Measurements from ENCODE around the gene KRT6C.
A peak's percentile ranks its signal among the peaks of the same experiment; 100 is the strongest.
"Not testable (repeated sequence)": the region's sequence is repeated elsewhere in the genome, so short reads cannot be mapped to it uniquely, and the experiment has no call there.

Gene KRT6C

DNA sequence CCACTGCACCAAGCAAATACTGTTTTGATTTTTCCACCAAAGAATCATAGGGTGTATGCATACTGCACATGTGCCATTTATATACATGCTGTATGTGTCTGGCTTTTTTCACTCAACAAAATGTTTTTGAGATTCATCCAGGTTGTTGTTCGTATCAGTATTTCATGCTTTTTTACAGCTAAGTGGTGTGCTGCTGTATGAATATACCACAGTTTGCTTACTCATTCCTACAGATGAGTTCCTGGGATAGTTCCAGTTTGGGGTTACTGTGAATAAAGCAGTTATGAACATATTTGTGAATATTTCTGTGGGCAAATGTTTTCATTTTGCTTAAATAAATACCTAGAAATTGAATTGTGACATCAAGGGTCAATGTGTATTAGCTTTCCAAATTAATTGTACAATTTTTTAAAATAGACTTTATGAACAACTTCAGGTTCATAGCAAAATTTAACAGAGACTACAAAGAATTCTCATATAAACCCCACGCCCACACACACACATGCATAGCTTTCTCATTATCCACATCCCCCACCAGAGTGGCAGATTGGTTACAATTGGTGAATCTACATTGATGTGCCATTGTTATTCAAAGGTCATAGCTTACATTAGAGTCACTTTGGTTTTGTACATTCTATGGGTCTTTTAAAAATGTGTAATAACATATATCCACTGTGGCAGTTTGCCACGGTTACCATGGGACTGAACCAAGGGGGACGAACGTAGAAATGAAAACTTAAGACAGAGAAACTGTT lies 26.4 kb upstream of the KRT6C start:
- no peak for DNase-seq

DNA sequence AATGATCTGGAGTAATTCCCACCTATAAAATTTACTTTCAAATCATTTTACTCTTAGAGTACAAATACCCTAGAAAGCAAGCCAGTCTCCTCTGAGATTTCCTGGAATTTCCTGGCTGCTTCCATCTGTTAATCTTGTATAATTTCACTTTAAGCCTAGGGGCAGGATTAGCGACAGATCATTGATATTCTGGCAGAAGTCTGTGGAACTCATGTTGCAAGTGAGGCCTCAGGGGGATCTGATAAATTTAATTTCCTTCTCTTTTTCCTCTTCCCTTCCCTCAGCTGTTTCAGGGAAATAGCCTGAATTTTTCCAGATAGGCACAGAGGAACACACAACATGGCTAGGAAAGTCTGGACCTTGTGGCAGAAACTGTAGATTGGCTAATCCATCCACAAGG lies 25.3 kb upstream of the KRT6C start:
- no peak for DNase-seq

DNA sequence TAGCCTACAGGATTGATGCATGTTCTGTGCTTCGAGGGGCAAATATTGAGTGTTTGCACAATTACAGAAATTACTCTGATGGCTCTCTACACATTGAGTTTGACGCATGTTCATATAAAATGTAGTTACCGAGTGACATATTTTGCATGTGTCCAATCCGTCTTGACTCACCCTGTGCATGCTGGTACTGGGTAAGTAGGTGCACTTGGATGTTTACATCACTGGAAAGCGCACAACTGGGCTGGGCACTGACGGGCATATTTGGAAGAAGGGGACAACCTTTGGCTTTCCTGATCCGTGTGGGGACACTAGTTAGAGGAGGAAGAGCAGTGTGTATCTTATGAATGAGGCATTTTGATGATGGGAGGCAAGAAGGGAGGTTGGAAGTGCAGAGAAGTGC lies 24.4 kb upstream of the KRT6C start:
- no peak for DNase-seq

DNA sequence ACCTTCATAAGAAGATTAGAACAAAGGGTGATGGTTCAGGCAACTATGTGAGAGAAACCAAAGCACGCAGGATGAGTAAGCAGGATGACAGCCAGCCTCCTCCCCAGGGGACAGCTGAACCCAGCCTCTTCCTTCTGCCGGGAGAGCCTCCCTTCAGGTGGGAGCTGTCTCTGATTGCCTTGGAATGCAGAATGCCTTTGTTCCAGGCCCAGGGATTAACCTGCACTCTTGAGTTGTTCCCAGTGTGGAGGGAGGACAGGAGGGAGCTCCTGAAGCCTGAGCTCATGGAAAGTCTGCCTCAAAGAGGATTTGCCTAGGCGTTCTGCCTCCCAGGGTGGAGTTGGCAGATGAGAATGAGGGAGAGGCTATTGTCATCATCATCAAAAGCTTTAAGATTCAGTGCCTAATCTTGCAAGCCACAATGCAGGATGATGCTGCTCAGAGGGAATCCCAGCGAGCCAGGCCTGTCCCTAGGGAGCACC lies 23.0 kb upstream of the KRT6C start:
- no peak for DNase-seq

- peak; percentile 47 for DNase-seq
These were observed 22.4 kb upstream of the KRT6C start for GRCh38 chr12:52496054-52496453.

GRCh38 chr12:52495389-52495788 lies 21.8 kb upstream of the KRT6C start:
- DNase-seq = peak; percentile 86

- DNase-seq = no peak
These were observed 20.9 kb upstream of the KRT6C start for GRCh38 chr12:52494518-52494917.

- DNase-seq = no peak
These were observed 20.5 kb upstream of the KRT6C start for GRCh38 chr12:52494100-52494499.

- DNase-seq = no peak
These were observed 19.6 kb upstream of the KRT6C start, which contains the start of gene KRT6A for GRCh38 chr12:52493172-52493571. TSS of gene KRT6A (minus strand) at chr12:52493257. CDS start at chr12:52493188, 69 bp downstream.

DNA sequence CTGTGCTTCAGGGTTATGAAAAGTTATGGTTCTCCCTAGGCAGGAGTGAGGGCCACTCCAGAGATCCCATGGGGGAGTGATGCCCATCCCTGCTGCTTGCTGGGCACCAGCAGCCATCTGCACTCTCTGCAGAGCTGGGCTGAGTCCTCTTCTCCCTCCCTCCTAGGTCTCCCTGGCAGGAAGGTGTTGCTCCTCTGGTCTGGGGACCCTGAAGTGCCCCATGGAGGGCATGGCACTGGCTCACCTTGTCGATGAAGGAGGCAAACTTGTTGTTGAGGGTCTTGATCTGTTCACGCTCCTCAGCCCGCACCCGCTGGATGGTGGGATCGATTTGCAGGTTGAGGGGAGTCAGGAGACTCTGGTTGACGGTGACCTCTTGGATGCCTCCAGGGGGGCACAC lies 18.8 kb upstream of the KRT6C start:
- DNase-seq = not testable (repeated sequence)

- not testable (repeated sequence) for DNase-seq
These were observed 17.9 kb upstream of the KRT6C start for GRCh38 chr12:52491495-52491894.

DNA sequence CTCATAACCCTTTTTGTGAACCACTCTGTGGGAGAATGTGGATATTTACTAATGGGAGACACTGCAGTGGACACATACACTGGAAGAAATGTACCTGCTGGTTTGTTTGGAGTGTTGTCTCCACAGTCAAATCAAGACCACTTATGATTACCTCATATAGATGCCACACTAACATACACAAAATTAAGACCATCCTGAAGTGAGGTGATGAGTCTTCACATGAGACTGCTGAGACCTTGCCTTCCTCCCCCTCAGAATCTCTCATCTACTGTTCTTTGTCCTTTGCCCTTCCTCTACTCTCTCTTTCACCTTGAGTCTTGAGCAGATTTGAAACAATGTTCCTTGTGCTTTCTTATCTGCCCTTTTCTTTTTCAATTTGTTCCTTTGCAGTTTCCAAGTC lies 15.1 kb upstream of the KRT6C start:
- DNase-seq = no peak

DNA sequence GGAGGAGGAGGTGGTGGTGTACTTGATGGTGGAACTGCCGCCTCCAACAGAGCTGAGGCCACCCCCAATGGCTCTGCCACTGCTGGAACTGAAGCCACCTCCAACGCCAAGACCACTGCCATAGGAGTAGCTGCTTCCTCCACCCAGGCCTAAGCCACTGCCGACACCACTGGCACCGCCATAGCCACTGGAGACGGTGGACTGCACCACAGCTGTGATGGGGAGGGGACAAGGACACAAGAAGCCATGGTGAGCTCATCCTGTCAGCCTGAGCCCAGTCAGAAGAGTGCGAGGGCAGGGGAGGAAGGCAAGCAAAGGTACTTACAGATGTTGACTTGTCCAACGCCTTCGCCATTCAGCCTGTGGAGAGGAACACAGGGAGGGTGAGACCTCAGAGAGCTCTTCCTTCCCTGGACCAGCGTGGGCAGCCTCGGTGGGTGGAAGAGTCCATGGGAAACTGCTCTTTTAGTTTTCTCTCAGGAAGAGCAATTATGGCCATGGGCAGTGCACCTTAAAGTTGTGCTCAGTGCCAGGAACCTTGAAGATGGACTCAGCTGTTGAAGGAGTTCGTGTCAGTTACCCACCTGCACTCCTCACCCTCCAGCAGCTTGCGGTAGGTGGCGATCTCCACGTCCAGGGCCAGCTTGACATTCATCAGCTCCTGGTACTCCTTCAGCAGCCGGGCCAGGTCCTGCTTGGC lies 14.3 kb upstream of the KRT6C start:
- not testable (repeated sequence) for DNase-seq

DNA sequence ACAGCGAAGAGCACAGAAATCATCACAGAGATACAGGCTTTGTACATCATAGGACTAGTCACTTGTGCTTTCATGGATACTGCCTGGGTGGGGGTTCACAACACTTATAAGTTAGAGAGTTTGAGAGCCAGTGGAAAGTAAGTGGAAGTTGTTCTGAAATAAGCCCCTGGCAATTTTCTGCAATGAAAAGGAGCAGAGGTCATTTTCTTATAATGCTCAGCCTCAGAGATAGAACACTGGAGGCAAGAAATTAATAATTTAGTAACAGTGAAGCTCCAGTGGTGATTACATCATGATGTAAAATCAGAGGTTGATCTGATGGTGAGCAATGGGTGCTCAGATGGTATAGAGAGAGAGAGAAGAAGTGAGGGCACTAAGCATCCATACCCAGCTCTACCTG lies 13.6 kb upstream of the KRT6C start:
- DNase-seq = no peak

DNA sequence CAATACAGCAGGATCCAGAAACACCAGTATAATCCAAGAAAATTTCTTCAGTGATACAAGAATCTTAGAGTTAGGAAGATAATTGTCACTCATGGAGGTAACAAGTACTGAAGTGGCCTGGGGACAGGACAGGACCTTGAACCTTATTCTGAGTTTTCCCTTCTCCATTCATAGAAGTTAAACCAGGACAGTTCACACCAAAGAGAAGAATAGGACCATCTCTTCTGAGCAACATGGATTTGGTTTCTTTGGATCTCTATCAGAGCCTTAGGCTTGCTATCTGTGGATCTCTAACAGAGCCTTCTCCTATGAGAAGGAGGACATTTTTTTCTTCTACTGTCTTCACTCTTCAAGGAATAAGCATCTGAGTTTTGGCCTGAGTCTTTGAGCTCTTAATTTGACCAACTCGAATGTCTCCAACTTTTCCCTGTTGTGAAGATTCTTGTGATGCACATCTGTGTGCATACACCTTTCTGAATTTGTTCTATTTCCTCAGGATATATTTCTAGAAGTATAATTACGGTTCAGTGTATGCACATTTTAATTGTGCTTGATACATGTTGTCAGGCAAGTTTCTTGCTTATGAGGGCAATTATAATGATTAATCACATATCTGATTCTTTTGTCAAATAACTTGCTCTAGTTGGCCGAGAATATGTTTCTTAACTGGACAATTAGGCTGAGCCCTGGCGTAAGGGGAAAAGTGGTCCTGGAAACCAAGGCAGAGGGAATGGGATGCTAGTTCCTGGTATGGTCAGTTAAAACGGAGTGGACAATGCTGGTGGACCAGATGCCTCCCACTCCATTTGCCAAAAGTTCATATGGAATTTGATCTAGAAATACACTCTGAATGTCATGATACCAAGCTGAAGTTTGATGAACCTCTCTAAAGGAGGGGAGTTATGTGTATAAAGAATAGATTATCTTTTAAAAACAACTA lies 12.8 kb upstream of the KRT6C start:
- DNase-seq = no peak

DNA sequence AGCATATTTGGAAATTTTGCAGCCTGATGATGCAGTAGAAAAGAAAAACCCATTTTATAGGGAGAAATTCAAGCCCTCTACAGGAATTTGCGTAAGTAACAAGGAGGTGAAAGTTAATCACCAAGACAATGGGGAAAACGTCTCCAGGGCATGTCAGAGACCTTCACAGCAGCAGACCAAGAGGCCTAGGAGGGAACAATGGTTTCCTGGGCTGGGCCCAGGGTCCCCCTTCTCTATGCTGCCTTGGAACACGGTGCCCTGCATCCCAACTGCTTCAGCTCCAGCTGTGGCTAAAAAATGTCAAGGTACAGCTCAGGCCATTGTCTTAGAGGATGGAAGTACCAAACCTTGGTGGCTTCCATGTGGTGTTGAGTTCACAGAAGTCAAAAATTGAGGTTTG lies 6.5 kb upstream of the KRT6C start:
- no peak for DNase-seq

GRCh38 chr12:52477651-52478050 lies 4.0 kb upstream of the KRT6C start:
- no peak for DNase-seq

- DNase-seq = no peak
These were observed 607 bp upstream of the KRT6C start for GRCh38 chr12:52474212-52474611.

DNA sequence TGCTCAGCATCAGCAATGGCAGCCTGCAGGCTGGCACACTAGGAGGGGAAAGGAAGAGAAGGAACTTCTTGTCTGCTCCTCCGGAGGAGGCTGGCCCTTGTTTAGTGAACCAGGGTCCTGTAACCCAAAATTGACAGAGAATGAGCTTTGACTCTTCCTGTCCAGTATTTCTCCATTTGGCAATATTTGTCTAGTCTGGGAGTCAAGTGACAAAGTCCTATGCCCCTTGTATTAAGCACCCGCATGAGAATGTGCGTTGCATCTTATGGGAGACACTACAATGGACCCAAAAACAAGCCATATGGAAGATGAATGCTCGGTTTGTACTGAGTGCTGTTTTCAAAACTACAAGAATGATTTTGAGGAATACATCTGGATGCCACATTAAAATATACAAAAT lies 3.8 kb downstream of the KRT6C start:
- no peak for DNase-seq

DNA sequence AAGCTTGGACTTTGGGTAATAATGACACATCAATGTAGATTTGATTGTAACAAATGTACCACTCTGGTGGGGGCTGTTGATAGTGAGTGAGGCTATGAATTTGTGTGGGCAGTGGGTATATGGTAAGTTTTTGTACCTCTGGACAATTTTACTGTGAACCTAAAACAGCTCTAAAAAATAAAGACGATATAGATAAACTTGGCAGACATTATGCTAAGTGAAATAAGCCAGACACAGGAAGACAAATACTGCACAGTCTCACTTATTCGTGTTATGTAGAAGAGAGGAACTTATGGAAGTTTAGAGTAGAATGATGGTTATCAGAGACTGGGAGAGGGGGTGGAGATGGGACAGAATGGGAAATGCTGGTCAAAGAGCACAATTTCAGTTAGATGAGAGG lies 8.7 kb downstream of the KRT6C start:
- no peak for DNase-seq

GRCh38 chr12:52461693-52462092 lies 11.9 kb downstream of the KRT6C start:
- DNase-seq = no peak

DNA sequence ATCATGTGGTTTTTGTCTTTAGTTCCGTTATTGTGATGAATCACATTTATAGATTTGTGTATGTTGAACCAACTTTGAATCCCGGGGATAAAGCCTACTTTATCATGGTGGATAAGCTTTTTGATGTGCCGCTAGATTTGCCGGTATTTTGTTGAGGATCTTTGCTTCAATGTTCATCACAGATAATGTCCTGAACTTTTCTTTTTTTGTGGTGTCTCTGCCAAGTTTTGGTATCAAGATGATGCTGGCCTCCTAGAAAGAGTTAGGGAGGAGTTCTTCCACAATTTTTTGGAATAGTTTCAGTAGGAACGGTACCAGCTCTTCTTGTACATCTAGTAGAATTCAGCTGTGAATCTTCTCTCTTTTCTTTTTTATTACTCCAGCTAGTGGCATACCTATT lies 14.7 kb downstream of the KRT6C start:
- no peak for DNase-seq

GRCh38 chr12:52455821-52456220 lies 17.8 kb downstream of the KRT6C start:
- no peak for DNase-seq

Data from NCI-H69 (cell line).